Measurements from ENCODE around the gene ZNF8.
"Not testable (repeated sequence)": the region's sequence is repeated elsewhere in the genome, so short reads cannot be mapped to it uniquely, and the experiment has no call there.

The ZNF8 gene

DNA sequence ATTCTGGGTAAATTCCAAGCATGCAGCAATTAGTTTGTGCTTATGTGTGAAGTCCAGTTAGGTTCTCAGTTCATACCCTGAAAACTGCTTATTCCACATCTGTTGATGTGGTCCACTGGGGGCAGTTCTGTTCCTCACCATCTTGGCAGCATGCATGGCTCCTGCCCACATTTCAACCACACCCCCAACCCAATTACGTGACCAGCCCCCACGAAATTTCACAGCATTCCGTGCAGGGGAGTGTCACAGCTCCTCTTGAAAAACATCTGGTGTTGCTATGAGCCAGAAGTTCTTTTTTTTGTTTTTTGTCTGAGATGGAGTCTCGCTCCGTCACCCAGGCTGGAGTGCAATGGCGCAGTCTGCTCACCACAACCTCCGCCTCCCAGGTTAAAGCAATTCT lies 17.3 kb downstream of the ZNF8 start:
- no peak for DNase-seq (ENCODE audit: low read depth)

DNA sequence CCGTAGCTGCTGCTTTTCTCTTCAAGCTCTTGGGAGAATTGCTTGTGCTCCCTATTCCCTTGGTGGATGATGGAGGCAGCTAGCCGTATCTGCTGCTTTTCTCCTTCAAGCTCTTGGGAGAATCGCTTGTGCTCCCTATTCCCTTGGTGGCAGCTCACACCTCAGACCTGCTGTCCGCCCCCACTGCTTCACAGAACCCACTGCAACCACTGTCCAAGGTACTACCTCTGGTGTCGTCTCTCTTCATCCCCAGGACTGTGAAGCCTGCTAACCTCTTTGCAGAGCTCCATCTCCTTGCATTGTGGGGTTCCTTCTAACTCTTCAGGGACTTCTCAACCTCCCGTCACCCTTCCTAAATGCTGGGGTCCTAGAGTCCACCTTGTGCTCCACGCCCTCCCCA lies 21.9 kb downstream of the ZNF8 start:
- no peak for DNase-seq (ENCODE audit: low read depth)

DNA sequence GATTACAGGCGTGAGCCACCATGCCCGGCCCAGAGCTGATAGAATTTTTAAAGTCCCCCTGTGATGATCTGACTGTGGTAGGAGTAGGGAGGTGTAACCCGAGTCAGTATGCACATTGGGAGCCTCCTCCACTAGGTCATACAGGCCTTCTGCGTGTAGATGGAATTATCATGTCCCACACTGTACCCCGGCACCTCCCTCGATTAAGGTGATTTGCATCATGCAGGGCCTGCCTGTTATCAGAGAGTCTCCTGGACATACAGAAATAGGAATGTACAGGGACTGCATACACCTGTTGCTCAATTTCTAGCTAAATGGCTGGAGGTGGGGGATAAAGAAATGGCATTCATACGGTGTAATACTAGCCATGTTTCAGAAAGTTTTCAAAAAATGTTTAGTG lies 25.5 kb downstream of the ZNF8 start:
- DNase-seq (ENCODE audit: low read depth) = no peak

DNA sequence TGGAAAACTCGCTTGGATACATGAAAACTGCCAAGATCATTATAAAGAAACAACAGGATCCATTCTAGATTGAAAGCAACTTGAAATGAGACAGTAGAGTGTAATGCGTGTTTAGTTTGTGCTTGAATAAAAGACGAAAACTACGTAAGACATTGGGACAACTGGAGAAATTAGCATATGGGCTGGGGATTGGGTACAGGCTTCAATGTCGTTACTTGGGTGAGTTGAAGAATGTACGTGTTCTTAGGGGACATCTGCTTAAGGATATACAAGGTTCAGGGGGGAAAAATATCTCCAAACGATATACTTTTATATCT lies 26.0 kb downstream of the ZNF8 start:
- no peak for DNase-seq (ENCODE audit: low read depth)

DNA sequence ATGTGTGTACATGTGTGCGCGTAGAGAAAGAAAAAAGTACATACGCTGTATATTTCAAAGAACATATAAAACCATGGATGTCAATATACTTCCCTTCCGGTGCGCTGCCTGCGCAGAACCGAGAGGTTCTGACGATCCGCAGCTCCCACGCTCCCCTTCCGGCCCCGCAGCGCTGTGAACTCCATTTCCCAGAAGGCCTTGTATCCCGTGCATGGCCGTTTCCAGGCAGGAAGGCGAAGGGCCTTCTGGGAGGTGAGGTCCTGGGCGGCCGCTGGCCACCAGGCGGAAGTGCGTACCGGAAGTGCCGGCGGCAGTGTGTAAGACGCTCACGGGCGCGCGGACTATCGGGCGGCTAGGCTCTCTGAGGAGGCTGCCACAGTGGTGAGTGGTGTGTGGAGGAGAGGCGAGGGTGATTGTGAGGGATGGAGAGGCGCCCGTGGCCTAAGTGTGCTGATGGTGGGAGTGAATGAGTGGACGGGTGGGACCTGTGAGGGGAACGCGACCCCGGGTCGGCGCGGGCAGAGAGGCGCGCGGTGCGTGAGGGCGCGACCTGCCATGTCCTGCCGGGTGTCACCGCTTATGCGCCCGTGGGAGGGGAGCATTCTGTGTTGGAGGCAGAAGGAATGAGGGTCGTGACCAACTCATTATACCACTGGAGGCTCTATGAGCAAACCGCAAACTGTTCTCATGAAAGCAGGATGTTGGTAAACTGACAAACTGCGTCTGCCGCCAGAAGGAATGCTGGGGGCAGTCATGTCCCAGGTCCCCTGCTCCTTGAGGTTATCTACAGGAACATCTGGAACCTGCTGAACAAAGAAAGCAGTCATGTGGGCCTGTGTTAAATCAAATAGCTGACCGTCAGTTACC lies 26.5 kb downstream of the ZNF8 start, which contains the start of gene ERVK3-1:
TSS of gene ERVK3-1 (plus strand) at position 313 of the 867 bp plus-strand sequence. CDS start 6,792 bp downstream, outside the sequence.
- peak; percentile 98 for DNase-seq (ENCODE audit: low read depth)

DNA sequence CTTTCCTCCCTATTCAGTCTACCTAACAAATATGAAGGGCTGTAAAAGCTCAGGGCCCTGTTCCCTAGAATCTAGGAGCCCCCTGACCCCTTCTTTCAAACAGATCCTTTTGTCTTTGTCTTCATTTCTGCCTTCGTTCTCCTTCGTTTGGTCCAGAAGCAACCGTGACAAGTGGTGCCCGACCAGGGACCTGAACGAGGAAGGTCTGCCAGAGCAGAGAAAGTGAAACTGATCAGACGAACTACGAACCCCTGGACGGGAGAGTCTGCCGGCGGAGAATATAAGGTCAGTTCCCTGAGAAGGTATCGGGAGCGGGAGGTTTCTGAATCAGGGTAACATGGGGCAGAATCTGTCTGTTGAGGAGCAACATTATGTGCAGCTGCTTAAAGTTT lies 27.2 kb downstream of the ZNF8 start:
- no peak for DNase-seq (ENCODE audit: low read depth)

DNA sequence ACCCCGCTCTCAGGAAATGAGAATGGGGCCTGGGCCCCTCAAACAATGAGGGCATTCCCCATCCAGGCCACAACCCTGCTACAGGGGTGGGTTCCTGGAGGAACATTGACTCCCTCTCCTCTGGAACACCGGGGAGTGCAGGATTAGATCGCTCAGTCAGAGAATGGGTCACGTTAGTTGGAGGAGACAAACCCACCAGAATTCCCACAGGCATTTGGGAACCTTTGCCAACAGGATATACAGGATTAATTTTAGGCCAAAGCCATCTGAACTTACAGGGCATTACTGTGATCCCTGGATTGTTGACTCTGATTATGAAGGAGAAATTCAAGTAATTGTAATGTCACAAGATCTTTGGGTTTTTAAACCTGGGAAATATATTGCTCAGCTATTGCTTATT lies 29.0 kb downstream of the ZNF8 start:
- no peak for DNase-seq (ENCODE audit: low read depth)

DNA sequence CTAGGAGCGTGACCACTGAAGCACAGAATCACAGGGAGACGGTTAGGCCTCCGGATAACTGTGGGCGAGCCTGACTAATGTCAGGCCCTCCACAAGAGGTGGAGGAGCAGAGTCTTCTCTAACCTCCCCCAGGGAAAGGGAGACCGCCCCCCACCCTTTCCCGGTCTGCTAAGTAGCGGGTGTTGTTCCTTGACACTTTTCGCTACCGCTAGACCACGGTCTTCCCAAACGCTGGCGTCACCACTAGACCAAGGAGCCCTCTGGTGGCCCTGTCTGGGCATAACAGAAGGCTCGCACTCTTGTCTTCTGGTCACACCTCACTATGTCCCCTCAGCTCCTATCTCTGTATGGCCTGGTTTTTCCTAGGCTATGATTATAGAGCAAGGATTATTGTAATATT lies 31.9 kb downstream of the ZNF8 start:
- DNase-seq (ENCODE audit: low read depth) = not testable (repeated sequence)

DNA sequence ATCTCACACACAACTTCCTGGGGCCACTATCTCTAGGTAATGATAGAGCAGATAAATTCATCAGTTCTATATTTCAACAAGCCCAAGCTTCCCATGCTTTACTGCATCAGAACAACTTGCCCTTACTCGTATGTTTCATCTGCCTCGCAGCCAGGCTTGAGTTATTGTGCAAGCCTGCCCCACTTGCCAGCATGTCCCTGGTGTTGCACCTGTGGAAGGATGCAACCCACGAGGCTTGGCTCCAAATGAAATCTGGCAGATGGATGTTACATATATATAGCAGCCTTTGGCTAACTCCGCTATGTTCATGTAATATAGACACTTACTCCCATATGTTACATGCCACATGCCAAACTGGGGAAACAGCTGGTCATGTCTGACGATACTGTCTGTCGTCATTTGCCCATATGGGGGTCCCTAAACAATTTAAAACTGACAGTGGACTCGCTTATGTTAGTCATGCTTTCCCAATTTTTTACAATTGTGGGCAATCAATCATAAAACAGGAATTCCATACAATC lies 32.6 kb downstream of the ZNF8 start:
- no peak for DNase-seq (ENCODE audit: low read depth)

DNA sequence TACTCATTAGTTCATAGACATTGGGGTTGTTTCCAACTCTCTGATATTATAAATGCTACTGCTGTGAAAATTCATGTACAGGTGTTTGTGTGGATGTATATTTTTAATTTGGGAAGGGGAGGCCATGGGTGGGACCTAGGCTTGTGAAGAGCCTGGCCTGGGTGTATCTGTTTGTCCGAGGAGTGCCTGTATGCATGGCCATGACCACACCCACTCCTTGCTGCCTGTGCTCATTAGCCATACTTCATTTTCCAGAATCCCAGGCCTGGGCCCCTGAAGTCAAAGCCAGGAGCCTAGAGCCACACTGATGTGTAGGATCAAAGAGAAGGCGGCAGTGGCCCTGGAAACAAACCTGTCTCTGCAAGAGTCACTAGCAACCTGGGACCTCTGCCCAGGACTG lies 36.8 kb downstream of the ZNF8 start:
- DNase-seq (ENCODE audit: low read depth) = no peak

DNA sequence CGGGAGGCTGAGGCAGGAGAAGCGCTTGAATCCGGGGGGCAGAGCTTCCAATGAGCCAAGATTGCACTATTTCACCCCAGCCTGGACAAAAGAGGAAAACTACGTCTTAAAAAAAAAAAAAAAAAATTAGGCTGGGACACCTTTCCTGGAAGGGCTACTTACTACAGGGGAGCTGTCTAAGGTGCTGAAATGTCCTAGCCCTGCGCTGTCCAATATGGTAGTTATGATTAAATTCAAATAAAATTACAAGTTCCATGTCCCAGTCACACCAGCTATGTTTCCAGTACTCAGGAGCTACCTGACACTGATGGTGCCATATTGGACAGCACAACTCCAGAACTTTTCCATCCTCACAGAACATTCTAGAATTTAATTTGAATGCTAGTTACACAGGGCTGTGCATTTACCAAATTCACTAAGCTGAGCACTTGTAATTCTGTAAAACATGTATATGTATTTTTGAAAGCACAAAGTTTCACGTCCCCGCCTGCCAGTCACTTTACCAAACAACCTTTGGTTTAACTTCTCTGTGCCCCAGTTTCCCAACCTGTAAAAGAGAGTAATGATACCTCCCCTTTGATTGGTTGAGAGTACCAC lies 38.8 kb downstream of the ZNF8 start:
- DNase-seq (ENCODE audit: low read depth) = no peak

DNA sequence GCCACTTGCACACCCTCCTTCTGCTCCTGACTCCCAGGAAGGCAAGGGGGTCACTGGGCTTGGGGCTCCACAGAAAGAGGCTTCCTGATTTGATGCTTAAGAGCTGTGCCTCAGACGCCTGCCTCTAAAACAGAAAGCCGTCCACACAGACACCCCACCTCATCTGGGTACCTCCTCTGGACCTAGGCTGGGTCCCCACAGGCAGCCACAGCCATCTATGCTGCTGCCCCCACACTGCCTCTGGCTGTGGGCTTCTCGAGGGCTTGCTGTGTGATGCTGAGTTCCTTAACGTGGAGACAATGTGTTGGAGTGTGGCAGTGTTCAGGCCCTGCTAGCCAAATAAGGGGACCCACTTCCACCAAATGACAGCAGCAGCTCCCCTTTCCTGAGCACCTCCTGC lies 39.5 kb downstream of the ZNF8 start:
- DNase-seq (ENCODE audit: low read depth) = no peak

DNA sequence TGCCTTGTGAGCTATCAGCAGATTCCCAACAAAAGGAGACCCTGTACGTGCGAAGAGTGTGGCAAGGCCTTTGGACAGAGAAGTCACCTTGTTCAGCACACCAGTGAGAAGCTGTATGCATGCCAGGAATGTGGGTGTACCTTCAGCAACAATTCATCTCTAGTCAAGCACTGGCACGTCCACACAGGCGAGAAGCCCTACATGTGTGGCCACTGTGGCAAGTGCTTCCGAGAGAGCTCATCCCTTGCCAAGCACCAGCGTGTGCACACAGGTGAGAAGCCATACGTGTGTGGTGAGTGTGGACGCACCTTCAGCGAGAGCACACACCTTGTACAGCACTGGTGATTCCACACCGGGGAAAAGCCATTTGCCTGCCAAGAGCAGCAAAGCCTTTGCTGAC lies 40.5 kb downstream of the ZNF8 start:
- DNase-seq (ENCODE audit: low read depth) = no peak

DNA sequence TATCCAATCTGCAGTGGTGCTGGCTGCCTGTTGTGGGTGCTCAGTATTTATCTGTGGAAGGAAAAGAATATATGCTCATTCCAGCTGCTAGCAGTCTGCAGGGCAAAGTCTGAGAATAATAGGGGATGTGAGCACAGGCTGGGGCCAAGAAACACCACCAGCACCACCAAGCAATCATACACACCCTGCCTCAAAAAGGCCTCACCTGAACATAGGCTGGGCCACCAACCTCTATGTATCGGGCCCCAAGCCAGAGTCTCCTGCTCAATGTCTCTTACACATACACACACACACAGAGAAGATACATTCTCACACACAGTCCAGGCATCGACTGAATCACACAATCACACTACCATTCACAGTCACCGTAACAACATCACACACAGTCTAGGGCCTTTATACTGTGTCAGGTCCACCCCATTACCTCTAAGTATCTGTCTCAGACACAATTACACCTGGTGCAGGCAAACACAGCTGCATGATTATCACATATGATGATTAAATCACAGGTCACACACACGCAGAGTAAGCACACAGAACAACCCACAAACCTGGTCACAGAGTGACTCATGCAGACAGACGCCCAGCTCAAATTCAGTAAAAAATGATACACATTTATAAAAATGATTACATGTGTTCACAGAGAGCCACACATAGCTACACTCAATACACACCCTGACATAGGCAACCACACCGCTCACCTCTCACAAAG lies 46.7 kb downstream of the ZNF8 start:
- no peak for DNase-seq (ENCODE audit: low read depth)

DNA sequence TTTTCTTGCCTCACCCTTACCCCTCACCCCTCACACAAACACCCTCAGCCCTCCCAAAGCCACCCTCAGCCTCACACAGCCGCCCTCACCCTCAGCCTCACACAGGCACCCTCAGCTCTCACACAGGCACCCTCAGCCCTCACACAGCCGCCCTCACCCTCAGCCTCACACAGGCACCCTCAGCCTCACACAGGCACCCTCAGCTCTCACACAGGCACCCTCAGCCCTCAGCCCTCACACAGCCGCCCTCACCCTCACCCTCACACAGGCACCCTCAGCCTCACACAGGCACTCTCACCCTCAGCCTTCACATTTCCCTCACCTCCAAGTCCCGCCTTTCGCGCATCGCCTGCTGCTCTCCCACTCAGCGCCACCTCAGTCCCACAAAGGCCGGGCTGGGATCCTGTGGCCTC lies 47.8 kb downstream of the ZNF8 start:
- no peak for DNase-seq (ENCODE audit: low read depth)

DNA sequence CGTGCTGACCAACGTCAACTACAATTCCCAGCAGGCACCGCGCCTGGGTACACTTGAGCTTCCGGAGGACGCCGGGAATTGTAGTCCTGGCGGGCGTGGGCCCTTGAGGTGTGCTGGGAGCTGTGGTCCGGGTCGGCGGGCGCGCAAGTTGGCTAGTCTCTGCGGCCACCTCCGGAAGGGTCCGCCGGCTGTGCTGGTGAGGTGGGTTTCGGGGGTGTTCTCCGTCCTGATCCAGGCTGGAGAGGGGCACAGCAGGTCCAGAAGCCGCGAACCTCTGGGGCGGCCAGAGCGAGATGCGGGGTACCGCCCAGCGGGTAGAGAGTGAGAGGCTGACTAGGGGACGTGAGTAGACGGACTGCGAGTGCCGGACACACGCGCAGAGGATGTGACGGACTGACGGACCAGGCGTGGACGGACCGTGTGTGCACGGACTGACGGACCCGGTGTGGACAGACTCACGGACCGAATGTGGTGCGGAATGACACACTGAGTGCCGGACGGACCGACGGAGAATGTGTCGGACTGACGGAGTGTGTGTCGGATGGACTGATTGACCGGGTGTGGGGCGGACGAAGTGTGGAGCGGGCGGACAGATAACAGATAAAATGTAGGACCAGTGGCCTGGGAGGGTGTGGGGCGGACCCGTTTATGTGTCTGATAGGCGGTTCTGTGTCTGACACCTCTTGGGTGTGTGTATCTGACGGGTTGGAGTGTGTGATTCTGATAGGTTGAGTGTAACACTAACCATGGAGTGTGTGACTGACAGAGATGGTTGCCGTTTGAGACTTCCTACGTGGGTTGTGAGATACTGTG lies 48.4 kb downstream of the ZNF8 start, which contains the start of gene ZSCAN22:
TSS of gene ZSCAN22 (plus strand) at position 81 of the 813 bp plus-strand sequence. CDS start 7,809 bp downstream, outside the sequence.
- DNase-seq (ENCODE audit: low read depth) = peak; percentile 95

DNA sequence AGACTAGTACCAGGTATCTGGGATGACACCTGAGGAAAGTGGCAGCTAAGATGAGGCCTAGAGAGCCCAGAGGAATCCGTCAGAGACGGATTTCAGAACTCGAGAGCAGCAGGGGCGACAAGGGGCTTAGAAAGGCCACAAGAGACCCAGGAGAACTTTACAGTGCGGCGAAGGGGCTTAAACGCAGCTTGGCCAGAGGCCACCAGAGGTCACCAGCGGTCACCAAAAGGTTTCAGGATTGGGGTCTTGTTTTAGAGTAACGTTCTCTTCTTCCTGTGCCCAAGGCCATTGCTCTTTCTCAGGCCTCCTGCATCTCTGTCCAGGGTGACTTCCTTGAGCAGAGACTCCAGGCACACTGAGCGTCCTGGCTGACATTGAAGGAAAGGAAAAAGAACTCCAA lies 50.2 kb downstream of the ZNF8 start:
- no peak for DNase-seq (ENCODE audit: low read depth)

DNA sequence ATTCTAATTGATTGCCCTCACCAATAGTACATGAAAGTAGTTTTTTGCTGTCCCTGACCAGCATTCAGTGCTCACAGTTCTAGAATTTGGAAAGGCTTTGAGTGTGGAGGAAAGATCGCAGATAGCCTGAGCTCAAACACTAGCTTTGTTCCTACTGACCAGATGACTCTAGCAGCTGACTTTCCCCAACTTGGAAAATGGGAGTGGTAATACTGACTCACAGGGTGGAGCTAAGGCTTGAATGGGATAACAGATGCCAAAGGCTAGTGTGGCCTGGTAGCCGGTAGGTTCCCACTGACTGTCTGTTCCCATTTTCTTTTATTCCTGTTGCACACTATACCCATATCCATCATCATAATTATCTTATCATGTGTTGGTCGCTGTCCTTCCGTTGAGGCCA lies 51.7 kb downstream of the ZNF8 start:
- DNase-seq (ENCODE audit: low read depth) = no peak

DNA sequence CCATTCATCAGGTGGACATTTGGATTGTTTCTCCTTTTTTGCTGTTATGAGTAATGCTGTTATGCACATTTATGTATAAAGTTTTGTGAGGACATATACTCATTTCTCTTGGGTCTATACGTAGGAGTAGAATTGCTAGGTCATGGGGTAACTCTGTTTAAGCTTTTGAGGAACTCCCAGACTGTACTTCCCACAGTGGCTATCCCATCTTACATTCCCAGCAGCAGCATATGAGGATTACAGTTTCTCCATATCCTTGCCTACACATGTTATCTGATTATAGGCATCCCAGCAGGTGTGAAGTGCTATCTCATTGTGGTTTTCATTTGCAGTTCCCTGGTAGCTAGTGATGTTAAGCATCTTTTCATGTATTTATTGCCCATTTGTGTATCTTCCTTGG lies 53.9 kb downstream of the ZNF8 start:
- no peak for DNase-seq (ENCODE audit: low read depth)

DNA sequence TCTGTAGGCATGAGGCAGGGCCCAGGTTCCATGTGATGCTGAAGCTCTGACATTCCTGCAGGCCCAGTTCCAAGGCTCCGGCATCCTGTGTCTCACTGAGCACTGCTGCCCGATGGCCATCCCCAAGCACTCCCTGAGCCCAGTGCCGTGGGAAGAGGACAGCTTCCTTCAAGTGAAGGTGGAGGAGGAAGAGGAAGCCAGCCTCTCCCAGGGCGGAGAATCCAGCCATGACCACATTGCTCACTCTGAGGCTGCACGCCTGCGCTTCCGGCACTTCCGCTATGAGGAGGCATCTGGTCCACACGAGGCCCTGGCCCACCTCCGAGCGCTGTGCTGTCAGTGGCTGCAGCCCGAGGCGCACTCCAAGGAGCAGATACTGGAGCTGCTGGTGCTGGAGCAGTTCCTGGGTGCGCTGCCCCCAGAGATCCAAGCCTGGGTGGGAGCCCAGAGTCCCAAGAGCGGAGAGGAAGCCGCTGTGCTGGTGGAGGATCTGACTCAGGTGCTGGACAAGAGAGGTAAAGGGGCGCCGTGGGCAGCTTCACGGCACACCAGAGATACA lies 56.0 kb downstream of the ZNF8 start:
- no peak for DNase-seq (ENCODE audit: low read depth)

DNA sequence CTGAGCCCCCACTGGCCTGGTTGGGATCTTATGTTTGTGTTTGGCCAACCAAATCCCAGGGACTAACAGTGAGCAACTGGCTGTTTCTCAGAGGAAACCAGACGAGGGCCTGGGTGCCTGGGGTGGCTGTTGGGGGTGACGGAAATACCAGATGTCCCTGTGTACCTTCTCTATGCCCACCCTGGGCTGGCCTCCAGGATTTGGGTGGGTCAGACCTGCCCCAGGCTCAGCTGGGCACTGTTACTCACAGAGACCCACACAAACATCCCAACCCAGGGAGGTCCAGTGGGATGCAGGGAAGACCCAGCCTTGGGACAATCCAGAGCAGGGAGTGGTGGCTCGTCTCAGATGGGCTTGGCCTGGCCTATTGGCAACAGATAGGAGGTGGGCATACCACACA lies 56.9 kb downstream of the ZNF8 start:
- DNase-seq (ENCODE audit: low read depth) = no peak

DNA sequence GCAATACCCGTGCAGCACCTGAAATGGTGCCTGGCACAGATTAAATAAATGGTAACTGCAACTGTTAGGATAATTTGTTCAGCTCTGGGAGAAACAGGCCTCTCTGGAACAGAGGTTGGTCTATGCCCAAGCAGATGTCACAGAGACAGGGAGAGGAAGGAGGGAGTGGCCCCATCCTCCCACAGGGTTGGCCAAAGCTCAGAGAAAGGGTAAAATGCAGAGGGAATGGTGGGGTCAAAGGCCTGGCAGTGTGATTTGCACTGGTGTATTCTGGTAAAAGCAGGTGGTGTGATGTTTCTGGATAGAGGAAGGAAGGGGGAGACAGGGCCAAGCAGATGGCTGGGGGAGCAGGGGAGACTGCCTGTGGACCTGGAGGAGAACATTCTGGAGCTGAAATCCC lies 57.5 kb downstream of the ZNF8 start:
- no peak for DNase-seq (ENCODE audit: low read depth)
